HG02678 (cell line): ENCODE data around the gene CNOT11.
A peak's percentile ranks its signal among the peaks of the same experiment; 100 is the strongest.

Experiments
- ATAC-seq: cut with Tn5 transposase; IDR thresholded peaks from one replicate; pipeline ENCODE4 v1.9.1; 2021; ENCODE audit warnings: mild to moderate bottlenecking, moderate library complexity; ENCODE audit not compliant: unreplicated experiment

CNOT11 gene

DNA sequence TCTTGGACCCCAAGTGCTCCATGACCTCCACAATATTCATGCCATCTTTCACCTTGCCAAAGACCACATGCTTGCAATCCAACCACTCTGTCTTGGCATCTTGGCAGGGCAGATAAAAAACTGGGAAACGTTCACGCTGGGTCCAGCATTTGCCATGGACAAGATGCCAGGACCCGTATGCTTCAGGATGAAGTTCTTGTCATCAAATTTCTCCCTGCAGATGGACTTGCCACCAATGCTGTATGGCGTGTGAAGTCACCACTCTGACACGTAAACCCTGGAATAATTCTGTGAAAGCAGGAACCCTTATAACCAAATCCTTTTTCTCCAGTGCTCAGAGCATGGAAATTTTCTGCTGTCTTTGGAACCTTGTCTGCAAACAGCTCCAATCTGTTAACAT lies 21.5 kb downstream of the CNOT11 start:
- no peak for ATAC-seq

- ATAC-seq: no peak
These were observed 24.4 kb downstream of the CNOT11 start for GRCh38 chr2:101277111-101277510.

DNA sequence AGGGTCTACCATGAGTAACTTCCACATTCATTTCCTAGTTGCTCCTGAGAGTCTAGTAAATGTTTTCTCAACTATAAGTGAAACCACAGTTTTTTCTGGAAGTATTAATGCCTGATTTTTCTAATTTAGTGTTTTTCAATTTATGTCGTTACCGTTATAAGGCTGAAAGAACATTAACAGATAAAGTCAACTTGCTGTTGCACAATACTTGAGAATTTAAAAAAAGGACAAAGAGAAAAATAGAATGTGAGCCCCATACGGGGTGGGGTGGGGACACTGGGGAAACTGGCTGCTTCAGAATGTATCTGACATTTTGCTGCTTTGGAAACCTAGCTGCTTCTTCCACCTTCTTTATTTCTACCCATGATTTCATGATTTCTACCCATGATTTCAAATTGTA lies 26.2 kb downstream of the CNOT11 start:
- no peak for ATAC-seq

DNA sequence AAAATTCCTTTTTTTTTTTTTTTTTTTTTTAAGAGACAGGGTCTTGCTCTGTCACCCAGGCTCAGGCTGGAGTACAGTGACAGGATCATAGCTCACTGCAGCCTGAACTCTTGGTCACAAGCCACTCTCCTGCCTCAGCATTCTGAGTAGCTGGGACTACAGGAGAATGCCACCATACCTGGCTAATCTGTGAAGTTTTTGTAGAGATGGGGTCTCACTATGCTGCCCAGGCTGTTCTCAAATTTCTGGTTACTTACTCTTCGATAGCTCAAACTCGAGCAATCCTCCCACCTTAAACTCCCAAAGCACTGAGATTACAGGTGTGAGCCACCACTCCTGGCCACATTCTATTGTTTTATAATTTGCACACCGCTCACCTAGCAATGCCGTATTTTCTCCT lies 28.8 kb downstream of the CNOT11 start:
- ATAC-seq: no peak

GRCh38 chr2:101282980-101283379 lies 30.3 kb downstream of the CNOT11 start:
- ATAC-seq: no peak

DNA sequence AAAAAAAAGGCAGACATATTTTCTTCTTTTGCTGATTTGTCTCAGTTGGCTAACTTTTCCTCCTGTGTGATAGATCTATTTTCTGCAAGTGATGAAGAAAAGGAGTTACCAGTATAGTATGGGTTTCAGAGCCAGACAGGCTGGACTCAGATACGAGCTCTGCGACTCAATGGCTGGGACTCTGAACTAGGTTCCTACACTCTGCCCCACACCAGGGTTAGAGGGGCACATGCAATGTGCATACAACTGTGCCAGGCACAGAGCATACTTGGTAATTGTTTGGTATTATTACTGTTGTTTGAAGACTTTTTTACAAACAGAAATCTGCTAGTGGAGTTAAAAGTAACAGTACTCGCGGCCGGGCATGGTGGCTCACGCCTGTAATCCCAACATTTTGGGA lies 34.0 kb downstream of the CNOT11 start:
- ATAC-seq: no peak

DNA sequence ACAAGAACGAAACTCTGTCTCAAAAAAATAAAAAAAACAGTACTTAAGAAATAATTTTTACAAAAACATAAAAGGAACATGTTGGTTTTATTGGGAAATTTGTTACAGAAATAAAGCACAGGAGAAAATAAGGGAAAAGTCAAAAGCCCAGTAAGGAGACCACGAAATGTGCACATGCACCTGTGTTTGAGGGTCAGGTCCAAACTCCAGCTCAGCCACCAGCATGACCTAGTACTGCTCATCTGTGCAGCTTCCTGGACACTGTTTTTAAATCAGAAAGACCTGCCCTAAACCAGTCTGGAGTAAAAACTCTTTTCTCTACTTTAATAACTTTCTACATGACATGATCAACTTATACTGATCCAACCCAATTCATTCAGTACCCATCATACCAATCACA lies 34.6 kb downstream of the CNOT11 start:
- ATAC-seq: no peak

DNA sequence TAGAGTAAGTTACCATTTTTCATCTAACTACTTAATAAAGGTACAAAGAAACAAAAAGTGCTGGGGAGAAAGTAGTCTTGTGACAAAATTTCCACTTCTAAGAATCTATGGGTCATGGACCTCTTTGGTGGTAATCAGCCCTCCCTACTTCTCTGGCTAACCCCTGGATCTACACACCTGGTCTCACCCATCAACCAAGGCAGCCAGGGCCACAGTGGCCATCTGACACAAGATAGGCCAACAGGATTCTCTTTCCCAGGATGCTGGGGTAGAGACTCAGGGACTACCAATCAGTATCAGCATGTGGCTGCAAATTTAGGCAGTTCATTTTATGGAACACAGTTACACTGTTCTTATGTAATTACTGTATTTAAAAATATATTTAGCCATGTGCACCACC lies 38.0 kb downstream of the CNOT11 start:
- ATAC-seq: no peak

GRCh38 chr2:101291973-101292372 lies 39.3 kb downstream of the CNOT11 start:
- ATAC-seq: peak; percentile 65

GRCh38 chr2:101293544-101293943 lies 40.9 kb downstream of the CNOT11 start:
- ATAC-seq: no peak

- no peak for ATAC-seq
These were observed 42.2 kb downstream of the CNOT11 start for GRCh38 chr2:101294861-101295260.

DNA sequence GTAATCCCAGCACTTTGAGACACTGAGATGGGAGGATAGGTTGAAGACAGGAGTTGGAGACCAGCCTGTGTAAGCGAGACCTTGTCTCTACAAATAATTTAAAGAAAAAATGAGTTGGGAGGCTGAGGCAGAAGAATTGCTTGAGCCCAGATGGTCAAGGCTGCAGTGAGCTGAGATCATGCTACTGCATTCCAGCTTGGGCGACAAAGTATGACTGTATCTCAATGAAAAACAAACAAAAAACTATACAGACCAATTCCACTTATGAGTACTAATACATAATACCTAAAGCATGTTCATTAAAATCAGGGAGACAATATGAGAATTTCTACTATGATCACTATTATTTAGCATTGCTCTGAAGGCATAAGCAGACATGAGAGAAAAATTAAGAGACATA lies 43.2 kb downstream of the CNOT11 start:
- ATAC-seq: no peak

DNA sequence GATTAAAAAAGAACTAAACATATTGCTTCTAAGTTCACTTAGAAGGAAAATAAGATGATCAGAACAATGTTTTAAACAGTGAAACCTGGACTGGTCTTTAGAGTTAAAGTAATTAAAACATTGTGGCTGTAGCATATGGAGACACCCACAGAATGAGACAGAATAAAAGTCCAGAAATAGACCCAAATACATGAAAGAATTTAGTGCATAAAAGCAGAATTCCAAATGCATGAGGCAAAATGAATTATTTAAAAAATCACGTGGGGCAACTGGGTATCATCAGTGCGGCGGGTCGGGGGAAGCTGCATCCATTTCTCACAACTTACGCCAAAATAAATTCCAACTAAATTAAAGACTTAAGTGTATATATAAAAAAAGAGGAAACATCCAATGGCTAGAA lies 43.7 kb downstream of the CNOT11 start:
- ATAC-seq: no peak

DNA sequence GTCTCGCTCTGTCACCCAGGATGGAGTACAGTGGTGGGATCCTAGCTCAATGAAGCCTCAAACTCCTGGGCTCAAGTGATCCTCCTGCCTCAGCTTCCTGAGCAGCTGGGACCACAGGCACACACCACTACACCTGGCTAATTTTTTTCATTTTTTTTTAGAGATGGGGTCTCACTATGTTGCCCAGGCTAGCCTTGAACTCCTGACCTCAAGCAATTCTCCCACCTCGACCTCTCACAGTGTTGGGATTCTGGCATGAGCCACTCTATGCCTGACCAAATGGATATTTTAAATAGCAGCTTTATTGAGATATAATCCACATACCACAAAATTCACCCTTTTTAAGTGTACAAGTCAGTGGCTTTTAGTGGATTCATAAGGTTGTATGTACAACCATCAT lies 44.7 kb downstream of the CNOT11 start:
- no peak for ATAC-seq

DNA sequence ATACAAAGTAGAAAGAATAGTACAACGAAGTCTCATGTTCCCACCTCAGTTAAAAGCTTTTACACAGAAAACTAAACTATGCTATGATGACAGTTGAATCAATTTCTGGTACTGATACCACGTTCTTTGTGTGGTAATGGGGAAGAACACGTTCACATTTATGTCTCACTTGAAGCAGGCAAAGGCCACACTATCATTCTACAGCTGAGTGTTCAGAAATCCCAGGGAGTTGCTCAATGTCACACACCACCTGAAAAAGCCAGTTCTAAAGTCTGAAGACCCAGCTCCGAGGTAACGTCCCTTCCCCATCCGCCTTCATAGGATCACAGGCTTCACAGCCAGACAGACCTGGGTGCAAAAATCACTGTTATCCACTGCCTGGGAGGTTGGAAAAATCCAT lies 46.9 kb downstream of the CNOT11 start:
- no peak for ATAC-seq

- ATAC-seq: no peak
These were observed 47.5 kb downstream of the CNOT11 start for GRCh38 chr2:101300164-101300563.

DNA sequence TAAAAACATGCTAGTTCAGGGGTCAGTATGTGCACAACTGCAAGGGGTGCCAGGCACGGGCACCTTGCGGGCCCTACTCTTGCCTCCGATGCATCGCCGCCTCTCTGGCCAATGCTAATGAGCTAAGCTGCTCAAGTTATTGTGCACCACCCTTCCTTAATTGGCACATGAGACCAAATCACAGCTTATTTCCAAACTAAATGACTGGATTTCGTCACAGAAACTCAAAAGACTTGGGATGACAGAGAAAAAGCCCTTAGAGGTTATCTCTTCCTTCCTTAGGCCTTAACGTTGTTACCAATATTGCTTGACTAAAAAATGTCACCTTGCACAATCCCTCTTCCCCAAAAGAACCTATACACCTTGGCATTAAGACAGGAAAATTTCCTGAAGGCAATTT lies 48.1 kb downstream of the CNOT11 start:
- ATAC-seq: no peak

DNA sequence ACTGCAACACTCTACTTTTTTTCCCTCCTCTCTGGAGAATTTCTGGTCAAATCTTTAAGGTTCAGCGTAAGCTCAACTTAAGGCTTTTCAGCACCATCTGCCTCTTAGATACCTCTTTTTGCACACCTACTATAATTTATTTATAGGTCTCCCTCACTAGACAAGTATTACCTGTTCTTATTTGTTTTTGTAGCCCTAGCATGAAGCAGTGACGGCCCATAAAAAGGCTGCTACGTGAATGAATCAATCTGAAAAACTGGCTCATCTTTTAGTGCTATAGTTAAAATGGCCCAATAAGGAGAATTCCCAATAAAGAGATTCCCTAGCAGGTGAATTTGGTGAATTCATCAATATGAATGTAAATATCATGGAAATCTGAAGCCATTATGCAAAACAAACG lies 49.3 kb downstream of the CNOT11 start:
- ATAC-seq: no peak

DNA sequence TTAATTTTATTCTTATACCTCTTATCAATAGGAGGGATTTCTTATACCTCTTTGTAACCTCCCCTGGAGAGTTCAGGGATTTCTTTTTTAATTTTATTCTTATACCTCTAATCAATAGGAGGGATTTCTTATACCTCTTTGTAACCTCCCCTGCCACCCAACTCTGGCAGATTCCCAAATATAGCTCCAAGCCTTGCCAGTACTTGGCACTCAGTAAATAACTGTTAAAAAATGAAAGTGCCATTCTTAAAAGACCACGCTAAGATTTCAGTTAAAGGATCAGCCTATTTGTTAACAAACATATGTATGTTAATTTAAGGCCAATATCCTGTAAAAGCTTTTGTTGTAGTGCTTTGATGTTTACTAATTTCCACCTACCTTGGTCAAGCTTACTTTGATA lies 51.0 kb downstream of the CNOT11 start:
- no peak for ATAC-seq

DNA sequence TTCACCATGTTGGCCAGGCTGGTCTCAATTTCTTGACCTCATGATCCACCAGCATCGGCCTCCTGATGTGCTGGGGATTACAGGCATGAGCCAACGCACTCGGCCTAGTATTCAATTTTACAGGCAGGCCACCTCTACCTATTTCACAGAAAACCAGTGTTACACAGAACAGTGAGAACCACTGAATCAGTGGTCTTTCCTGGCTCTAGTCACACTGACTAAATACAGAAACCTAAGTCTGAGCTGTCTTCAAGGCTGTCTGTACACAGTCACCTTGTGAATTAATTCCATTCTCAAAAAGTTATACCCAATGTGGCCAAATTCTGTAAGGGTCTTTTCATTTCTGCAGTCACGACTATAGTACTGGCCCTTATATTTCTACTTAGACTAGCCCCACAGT lies 52.3 kb downstream of the CNOT11 start:
- no peak for ATAC-seq

DNA sequence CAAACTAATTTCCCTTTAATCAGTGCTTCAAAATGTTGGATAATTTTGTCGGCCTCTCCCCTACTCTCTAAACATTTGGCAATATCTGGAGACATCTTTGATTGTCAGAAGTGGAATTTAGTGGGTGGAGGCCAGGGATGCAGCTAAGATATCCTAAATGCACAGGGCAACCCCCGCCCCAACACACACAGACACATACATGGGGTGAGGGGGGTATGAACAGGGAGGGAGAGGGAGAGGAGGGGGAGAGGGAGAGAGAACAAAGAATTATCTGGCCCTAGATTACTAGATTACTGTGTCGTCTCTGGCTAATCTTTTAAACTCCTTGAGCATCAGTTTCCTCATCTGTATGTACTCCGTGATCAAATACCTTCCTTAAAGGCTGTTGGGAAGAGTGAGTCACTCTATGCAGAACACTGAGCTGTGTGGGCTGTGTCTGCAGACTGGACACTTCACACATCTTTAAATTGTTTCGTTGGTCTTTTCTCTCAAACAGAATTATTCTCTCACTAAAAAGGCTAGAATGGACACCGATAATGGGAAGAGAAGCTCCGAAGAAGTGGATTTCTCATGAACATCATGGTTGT lies 52.9 kb downstream of the CNOT11 start:
- ATAC-seq: no peak

GRCh38 chr2:101306410-101306809 lies 53.7 kb downstream of the CNOT11 start:
- ATAC-seq: peak; percentile 4

DNA sequence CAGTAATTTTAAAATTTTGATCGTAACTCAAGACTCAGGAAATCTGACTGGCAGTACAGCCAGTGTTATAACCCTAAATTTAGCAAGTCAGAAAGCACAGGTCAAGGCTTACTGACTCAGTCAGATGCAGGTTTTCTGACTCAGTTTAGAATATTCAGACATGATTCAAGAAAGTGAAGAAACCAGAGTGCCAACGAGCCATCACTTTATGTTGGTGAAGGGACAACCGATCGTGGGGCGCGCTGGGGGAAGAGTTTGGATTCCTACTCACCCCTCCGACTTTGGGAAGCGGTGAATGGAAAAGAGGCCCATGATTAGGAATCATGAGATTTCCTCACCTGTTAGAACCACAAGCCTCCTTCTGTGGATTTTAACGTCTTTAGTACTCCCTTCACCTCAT lies 54.8 kb downstream of the CNOT11 start:
- no peak for ATAC-seq
